ENCODE results near the gene INSYN2A.

Gene INSYN2A

DNA sequence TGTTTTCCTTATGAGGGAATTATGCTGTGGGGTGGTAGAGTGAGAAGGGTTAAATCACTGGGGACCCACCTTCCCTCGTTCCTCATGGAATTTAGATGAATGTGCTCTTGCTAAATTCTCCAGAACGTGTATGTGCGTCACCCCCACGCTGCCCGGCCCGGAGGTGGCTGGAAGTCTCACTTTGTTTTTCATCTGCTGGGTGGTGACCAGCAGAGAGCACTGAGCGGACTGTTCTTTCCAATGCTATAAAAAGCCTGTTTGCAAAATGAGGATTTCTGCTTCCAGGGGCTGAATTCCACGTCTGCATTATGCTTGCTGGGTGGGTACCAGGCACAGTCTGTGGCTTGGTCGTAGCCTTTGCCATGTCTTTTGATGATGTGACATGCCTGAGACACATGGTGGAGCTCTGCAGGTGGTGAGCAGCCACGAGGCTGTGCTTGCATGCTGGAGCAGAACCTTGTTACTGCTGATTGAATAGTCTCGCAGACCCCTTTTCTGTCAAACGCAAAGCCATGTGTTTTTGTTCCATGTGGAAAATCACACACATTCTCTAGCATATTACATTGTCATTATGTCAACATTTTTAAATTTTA, 31.9 kb upstream of the INSYN2A start:
- peak; percentile 30 for DNase-seq (ENCODE audit: low read depth)
- TF ChIP-seq, protein P1, sequence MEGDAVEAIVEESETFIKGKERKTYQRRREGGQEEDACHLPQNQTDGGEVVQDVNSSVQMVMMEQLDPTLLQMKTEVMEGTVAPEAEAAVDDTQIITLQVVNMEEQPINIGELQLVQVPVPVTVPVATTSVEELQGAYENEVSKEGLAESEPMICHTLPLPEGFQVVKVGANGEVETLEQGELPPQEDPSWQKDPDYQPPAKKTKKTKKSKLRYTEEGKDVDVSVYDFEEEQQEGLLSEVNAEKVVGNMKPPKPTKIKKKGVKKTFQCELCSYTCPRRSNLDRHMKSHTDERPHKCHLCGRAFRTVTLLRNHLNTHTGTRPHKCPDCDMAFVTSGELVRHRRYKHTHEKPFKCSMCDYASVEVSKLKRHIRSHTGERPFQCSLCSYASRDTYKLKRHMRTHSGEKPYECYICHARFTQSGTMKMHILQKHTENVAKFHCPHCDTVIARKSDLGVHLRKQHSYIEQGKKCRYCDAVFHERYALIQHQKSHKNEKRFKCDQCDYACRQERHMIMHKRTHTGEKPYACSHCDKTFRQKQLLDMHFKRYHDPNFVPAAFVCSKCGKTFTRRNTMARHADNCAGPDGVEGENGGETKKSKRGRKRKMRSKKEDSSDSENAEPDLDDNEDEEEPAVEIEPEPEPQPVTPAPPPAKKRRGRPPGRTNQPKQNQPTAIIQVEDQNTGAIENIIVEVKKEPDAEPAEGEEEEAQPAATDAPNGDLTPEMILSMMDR (conservative IDR thresholded peaks at IDR 0.05; ENCODE audit: control insufficient read depth, insufficient read depth, low read depth, low read length): no peak
- no peak overlapping the region for H3K4me3 ChIP-seq (ENCODE audit: control insufficient read depth, low read depth, low read length)

DNA sequence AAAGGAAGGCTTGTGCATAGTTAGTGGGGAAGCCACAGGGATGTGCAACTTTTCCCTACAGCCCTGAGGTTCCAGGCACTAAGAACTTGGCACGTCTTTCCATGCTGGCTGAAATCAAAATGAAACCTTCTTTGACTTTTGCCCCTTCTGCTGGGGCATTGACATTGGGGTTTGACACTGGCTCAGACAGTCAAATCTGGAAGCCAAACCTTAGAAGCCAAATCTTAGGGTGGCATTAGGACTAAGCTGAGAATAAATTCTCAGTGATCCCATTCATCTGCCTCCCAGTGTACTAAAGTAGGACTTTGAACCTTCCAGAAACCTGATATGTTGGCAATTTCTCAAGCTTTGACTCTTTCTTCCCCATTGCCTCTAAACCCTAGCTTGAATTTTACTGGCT, 31.3 kb upstream of the INSYN2A start:
- H3K4me3 ChIP-seq (ENCODE audit: control insufficient read depth, low read depth, low read length): no peak overlapping the region
- no peak for DNase-seq (ENCODE audit: low read depth)
- TF ChIP-seq, protein P1 (conservative IDR thresholded peaks at IDR 0.05; ENCODE audit: control insufficient read depth, insufficient read depth, low read depth, low read length): no peak

DNA sequence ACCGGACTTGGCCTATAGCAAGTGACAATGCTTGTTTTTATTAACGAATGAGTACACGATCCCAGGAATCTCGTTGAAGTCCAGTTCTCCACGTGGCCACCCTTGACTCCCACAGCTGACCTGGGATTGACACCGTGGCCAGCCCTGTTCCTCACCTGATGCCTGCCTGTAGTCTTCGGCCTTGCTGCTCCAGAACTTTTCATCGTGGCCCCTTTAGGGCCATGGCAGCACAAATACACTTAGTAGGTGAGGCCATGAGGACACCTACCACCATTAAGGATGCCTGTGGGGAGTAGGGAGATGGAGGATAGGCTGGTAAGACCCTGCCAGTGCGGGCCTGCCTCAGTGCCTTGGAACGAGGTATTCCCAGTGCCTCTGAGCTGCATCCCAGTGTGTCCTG, 30.6 kb upstream of the INSYN2A start:
- no peak for DNase-seq (ENCODE audit: low read depth)
- TF ChIP-seq, protein P1 (conservative IDR thresholded peaks at IDR 0.05; ENCODE audit: control insufficient read depth, insufficient read depth, low read depth, low read length): no peak
- H3K4me3 ChIP-seq (ENCODE audit: control insufficient read depth, low read depth, low read length): no peak overlapping the region

DNA sequence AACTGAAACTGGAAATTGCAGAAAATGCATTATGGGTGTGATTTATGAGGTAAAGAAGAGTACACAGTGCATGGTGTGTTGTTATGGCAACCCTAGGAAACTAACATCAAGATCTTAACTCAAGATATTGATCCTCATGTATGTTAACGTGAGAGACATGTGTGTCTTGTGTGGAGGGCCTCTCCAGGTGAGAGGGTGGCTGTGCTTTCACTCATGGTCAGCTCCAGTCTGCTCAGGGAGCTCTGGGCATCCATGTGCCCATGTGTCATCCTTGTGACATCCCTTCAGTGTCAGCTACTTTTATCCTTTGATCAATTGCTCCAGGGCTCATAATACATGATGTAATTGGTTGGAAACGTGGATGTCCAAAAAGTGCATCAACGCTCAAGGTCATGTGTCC, 24.9 kb upstream of the INSYN2A start:
- TF ChIP-seq, protein P1 (conservative IDR thresholded peaks at IDR 0.05; ENCODE audit: control insufficient read depth, insufficient read depth, low read depth, low read length): no peak
- DNase-seq (ENCODE audit: low read depth): no peak
- H3K4me3 ChIP-seq (ENCODE audit: control insufficient read depth, low read depth, low read length): no peak overlapping the region

DNA sequence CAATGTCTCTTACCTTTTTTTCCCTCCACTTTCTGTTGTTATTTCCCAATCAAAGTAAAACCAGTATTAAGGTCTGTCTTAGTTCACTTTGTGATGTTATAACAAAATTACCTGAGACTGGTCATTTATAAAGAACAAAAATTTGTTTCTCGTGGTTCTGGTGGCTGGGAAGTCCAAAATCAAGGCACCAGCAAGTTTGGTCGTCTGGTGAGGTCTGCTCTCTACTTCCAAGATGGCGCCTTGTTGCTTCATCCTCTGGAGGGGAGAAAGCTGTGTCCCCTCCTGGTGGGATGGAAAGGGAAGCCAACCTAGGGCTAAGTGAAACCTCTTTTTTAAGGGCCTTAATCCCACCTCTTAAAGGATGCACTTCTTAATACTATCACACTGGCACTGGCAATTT, 22.3 kb upstream of the INSYN2A start:
- DNase-seq (ENCODE audit: low read depth): no peak
- H3K4me3 ChIP-seq (ENCODE audit: control insufficient read depth, low read depth, low read length): no peak overlapping the region
- TF ChIP-seq, protein P1 (conservative IDR thresholded peaks at IDR 0.05; ENCODE audit: control insufficient read depth, insufficient read depth, low read depth, low read length): no peak

DNA sequence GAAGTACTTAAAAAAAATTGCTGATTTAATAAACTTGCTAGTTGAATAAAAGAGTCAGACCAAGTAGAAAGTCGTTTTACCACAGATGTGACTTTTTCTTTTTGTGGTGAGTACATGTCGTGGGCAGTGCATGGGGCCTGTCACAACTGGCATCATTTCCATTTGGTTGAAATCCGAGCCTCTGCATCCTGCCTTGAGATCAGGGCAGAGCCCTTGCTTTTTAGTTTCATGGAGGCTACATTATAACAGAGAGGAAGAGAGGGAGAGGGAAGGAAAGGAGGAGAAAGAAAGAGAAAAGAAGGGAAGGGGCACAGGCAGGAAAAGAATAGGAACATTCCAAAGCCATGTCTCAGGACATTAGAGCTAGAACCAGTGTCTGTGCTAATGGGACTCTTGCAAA, 20.4 kb upstream of the INSYN2A start:
- DNase-seq (ENCODE audit: low read depth): peak; percentile 38
- no peak overlapping the region for H3K4me3 ChIP-seq (ENCODE audit: control insufficient read depth, low read depth, low read length)
- TF ChIP-seq, protein P1 (conservative IDR thresholded peaks at IDR 0.05; ENCODE audit: control insufficient read depth, insufficient read depth, low read depth, low read length): no peak

DNA sequence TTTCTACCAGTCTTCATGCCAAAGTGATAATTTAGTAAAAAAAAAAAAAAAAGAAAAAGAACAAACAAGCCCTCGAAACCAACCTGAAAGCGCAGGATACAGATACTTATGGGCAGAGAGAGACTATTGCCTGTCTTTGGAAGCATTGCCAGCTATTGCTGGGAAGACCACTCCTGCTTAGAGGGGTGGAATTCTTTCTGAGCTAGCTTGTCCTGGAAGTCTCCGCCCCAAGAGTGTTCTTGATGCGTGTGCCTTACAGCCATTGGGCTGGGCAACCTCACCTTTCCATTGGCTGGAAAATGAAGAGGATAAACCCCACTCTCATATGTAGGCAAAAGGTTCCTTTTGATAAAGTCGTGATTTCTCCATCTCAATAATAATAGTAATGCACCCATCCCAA, 19.9 kb upstream of the INSYN2A start:
- no peak overlapping the region for H3K4me3 ChIP-seq (ENCODE audit: control insufficient read depth, low read depth, low read length)
- TF ChIP-seq, protein P1 (conservative IDR thresholded peaks at IDR 0.05; ENCODE audit: control insufficient read depth, insufficient read depth, low read depth, low read length): no peak
- no peak for DNase-seq (ENCODE audit: low read depth)
